HCT116 (cell line): ENCODE data around the gene SLC25A10. TPM values are rescaled to one million over a fixed set of nuclear protein-coding genes. Genes with fewer than 3 reads are reported as not detected.
"Not testable (repeated sequence)": the region's sequence is repeated elsewhere in the genome, so short reads cannot be mapped to it uniquely, and the experiment has no call there.

Experiments
- ATAC-seq: fragments of 200-7000 bp; cut with Tn5 transposase; 2 replicates; pipeline ENCODE4 v1.9.1; 2020; ENCODE audit warnings: mild to moderate bottlenecking, moderate library complexity
- BruUV-seq: library from RNA; stranded (reverse); fragments of 400-500 nt; replicated peaks from 2 replicates; lab custom pipeline; 2021; lab: Mats Ljungman, UMichigan
- CTCF ChIA-PET: fragments of 300-600 bp; sonication (Branson Sonifier 250); formaldehyde crosslinking; loops from one replicate; lab custom pipeline; 2021; ENCODE audit warnings: antibody characterized with exemption; lab: Charles Lee
- POLR2A ChIA-PET: fragments of 300-600, 350-600 bp; sonication (Branson Sonifier 250); formaldehyde crosslinking; loops from one replicate; lab custom pipeline; 2021; ENCODE audit warnings: antibody characterized with exemption; lab: Charles Lee
- RAD21 ChIA-PET, 2 experiments: fragments of 300-600 bp; sonication (Branson Sonifier 250); formaldehyde crosslinking; loops; one replicate each; lab custom pipeline; 2023; ENCODE audit warnings: low total read pairs in 2 of 2; ENCODE audit not compliant: uncharacterized antibody in 2 of 2, unreplicated experiment in 2 of 2, low non-redundant PET in 1 of 2; lab: Charles Lee
- DNase-seq: peaks from one replicate; pipeline ENCODE4 v3.0.0-alpha.2; 2010; ENCODE audit warnings: low read depth, low spot score
- H2AFZ ChIP-seq: fragments of 200-600 bp; shearing (Covaris generic), sonication (generic); 2 replicates; pipeline ENCODE4 v1.6.1; 2017; ENCODE audit warnings: low read depth, mixed run types, mixed read lengths, antibody characterized with exemption, low read length; ENCODE audit not compliant: poor library complexity, severe bottlenecking
- H3K27ac ChIP-seq: 2 replicates; pipeline ENCODE4 v1.5.1; 2012; ENCODE audit warnings: low read depth, low read length
- H3K27me3 ChIP-seq: fragments of 200-600 bp; sonication (generic); 2 replicates; pipeline ENCODE4 v1.6.1; 2016; ENCODE audit warnings: mixed run types, low read length, mixed read lengths; ENCODE audit not compliant: insufficient read depth
- H3K36me3 ChIP-seq, 2 experiments: fragments of 200-500 bp in 1 of 2; fragments of 200-600 bp in 1 of 2; sonication (Bioruptor generic) in 1 of 2; sonication (generic) in 1 of 2; 2 replicates each; pipeline versions ENCODE4 v1.5.1 to v1.6.1; 2014 to 2016; ENCODE audit warnings: low read length in 2 of 2, inconsistent platforms in 1 of 2, mixed read lengths in 1 of 2, mixed run types in 1 of 2; ENCODE audit not compliant: insufficient read depth in 2 of 2, control insufficient read depth in 1 of 2
- H3K4me1 ChIP-seq, 2 experiments: fragments of 200-600 bp in 1 of 2; sonication (generic) in 1 of 2; 2 replicates each; pipeline versions ENCODE4 v1.5.1 to v1.6.1; 2012 to 2017; ENCODE audit warnings: low read length in 2 of 2, inconsistent platforms in 1 of 2, mild to moderate bottlenecking in 1 of 2, mixed read lengths in 1 of 2, mixed run types in 1 of 2, moderate library complexity in 1 of 2; ENCODE audit not compliant: insufficient read depth in 2 of 2, control insufficient read depth in 1 of 2
- H3K4me2 ChIP-seq: fragments of 200-600 bp; sonication (generic); 2 replicates; pipeline ENCODE4 v1.6.1; 2017; ENCODE audit warnings: mixed run types, low read length, mixed read lengths
- H3K4me3 ChIP-seq, 2 experiments: fragments of 200-600 bp in 1 of 2; sonication (generic) in 1 of 2; replicated peaks in 1 of 2; 2 replicates each; pipeline ENCODE4 v1.5.1; 2011 to 2016; ENCODE audit warnings: low read length in 2 of 2, control low read depth in 1 of 2, low read depth in 1 of 2, mild to moderate bottlenecking in 1 of 2, mixed read lengths in 1 of 2, mixed run types in 1 of 2
- H3K79me2 ChIP-seq: fragments of 200-600 bp; sonication (generic); 2 replicates; pipeline ENCODE4 v1.6.1; 2017; ENCODE audit warnings: mild to moderate bottlenecking, mixed run types, low read length, moderate library complexity, mixed read lengths; ENCODE audit not compliant: insufficient read depth
- H3K9ac ChIP-seq: fragments of 200-600 bp; sonication (generic); 2 replicates; pipeline ENCODE4 v1.6.1; 2016; ENCODE audit warnings: low read length, mixed read lengths
- H3K9me2 ChIP-seq: fragments of 200-600 bp; sonication (generic), shearing (Covaris generic); 2 replicates; pipeline ENCODE4 v1.6.1; 2017; ENCODE audit warnings: mixed run types, mild to moderate bottlenecking, moderate library complexity; ENCODE audit not compliant: insufficient read depth
- H3K9me3 ChIP-seq, 2 experiments: fragments of 200-500 bp in 1 of 2; fragments of 200-600 bp in 1 of 2; sonication (Bioruptor generic) in 1 of 2; sonication (generic) in 1 of 2; 2 replicates each; pipeline ENCODE4 v1.6.1; 2014 to 2017; ENCODE audit warnings: low read length in 2 of 2, mixed read lengths in 2 of 2, inconsistent platforms in 1 of 2, low read depth in 1 of 2, mild to moderate bottlenecking in 1 of 2, mixed run types in 1 of 2, moderate library complexity in 1 of 2; ENCODE audit not compliant: control insufficient read depth in 1 of 2, insufficient read depth in 1 of 2
- H4K20me1 ChIP-seq: fragments of 200-600 bp; sonication (generic), shearing (Covaris generic); 2 replicates; pipeline ENCODE4 v1.6.1; 2017; ENCODE audit warnings: mixed run types, mild to moderate bottlenecking, moderate library complexity; ENCODE audit not compliant: insufficient read depth
- EZH2 ChIP-seq: fragments of 200-600 bp; sonication (generic); IDR thresholded peaks from 2 replicates; pipeline ENCODE4 v1.6.1; 2017; ENCODE audit warnings: antibody characterized with exemption, mixed run types
- POLR2AphosphoS5 ChIP-seq: IDR thresholded peaks from 2 replicates; pipeline ENCODE4 v1.6.1; 2011; ENCODE audit warnings: mild to moderate bottlenecking, low read depth, low read length, moderate library complexity
- intact Hi-C: fragments of 100-400 bp; cut with micrococcal nuclease; formaldehyde crosslinking; loops from 2 replicates; pipeline ENCODE4 v1.10.0; 2022
- total RNA-seq: library from RNA; stranded (reverse); gene quantifications from one replicate; pipeline ENCODE4 v1.2.1, GENCODE V29; 2021; ENCODE audit not compliant: unreplicated experiment
- TF ChIP-seq, protein P1 (sequence below), 3 experiments: fragments of 200-600 bp in 1 of 3; sonication (generic) in 1 of 3; IDR thresholded peaks in 2 of 3; conservative IDR thresholded peaks in 1 of 3; 2 replicates each; pipeline ENCODE4 v1.5.1; 2012 to 2017; ENCODE audit warnings: low read depth in 2 of 3, low read length in 2 of 3, antibody characterized with exemption in 1 of 3, borderline replicate concordance in 1 of 3, control low read depth in 1 of 3, mild to moderate bottlenecking in 1 of 3, mixed read lengths in 1 of 3, mixed run types in 1 of 3, moderate library complexity in 1 of 3; ENCODE audit not compliant: insufficient read depth in 1 of 3

Gene SLC25A10
- total RNA-seq, 1 experiment from 2014 or later, result 70.8 TPM

DNA sequence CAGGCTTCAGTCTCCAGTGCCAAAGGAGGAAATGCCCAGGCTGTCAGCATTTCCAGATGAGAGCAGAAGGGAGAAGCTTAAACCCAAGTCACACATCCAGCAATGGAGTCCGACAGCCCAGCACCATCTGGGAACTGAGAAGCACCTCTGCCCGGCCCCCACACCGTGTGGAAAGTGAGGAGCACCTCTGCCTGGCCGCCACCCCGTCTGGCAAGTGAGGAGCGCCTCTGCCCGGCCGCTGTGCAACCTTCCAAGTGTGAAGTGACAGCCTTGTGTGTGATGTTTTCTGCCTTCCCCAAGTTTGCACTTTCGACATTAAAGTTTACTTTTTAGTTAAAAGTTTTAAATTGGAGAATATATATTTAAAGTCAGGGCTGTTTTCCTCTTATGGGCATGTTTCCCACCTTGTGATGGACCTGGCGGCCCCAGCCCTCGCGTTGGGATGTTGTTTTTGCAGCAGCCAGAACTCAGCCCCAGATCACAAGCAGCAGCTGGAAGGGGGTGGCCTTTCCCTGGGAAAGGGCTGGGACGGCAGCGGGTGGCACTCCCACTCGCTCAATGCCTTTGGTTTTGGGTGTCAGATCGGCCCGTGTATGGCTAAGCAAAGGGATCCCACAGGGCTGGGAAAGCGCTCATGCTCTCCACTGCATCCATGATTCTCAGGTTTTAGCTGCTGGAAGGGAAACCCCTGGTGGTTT, 38.4 kb upstream of the SLC25A10 start:
- Histone ChIP-seq H3K9ac (no peak overlapping the region), H3K36me3 (peaks cover 34 to 51% of the 10 kb centered on the region in 2 experiments), H3K4me1 (no peaks in the 10 kb centered on the region), H3K9me2 (no peaks in the 10 kb centered on the region), H3K27ac (no peak overlapping the region), H3K79me2 (peaks cover 40% of the 10 kb centered on the region), H3K4me3 (no peak overlapping the region), H3K4me2 (no peak overlapping the region), H3K27me3 (no peaks in the 10 kb centered on the region), H3K9me3 (no peaks in the 10 kb centered on the region), H4K20me1 (no peaks in the 10 kb centered on the region), H2AFZ (no peak overlapping the region)
- intact Hi-C loops, result no loop called here
- DNase-seq, result no peak
- ATAC-seq, result no peak
- BruUV-seq, result no TSS peak
- ChIA-PET RAD21 (no interaction called here), POLR2A (no interaction called here), CTCF (interaction anchor here (0.6 to 2.1 kb wide), 2 partner anchors 10 to 353 kb away, joined by 3 to 8 read pairs; partner anchors contain the start of genes ARL16 and HGS)
- TF ChIP-seq EZH2, result no peak
- 0 out of 2 replicates have a peak, but pooled peaks have one; percentile 15 for TF ChIP-seq POLR2AphosphoS5

DNA sequence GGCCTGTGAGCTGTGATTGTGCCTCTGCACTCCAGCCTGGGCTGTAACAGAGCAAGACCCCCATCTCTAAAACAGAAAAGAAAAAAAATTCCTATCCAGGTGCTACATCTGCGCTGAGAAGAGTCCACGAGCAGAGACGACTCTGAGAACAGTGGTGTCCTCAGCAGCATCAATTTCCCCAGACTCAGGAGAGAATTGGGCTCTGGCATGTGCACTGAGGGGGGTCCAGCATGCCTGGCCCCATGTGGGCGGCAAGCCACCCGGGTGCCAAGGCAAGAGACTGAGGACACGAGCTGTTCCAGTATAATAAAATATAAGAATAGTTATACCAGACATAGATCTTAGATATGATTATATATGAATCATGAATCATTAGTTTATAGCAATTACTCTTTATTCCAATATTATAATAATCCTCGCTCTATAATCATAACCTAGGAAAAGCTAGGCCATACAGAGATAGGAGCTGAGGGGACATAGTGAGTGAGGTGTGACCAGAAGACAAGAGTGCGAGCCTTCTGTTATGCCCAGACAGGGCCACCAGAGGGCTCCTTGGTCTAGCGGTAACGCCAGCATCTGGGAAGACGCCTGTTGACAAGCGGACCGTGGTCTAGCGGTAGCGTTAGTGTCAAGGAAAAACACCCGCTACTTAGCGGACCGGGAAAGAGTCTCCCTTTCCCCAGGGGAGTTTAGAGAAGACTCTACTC, 36.4 kb upstream of the SLC25A10 start:
- POLR2A ChIA-PET, result interaction anchor here (1.2 to 1.4 kb wide), 2 partner anchors 8 to 9 kb away, joined by 5 to 9 read pairs; partner anchors contain the start of genes ARL16, CCDC137, HGS and OXLD1
- H3K4me1 ChIP-seq, H3K4me3 ChIP-seq, H3K27ac ChIP-seq, H4K20me1 ChIP-seq, H3K4me2 ChIP-seq, H2AFZ ChIP-seq, H3K9me3 ChIP-seq, H3K9me2 ChIP-seq, H3K27me3 ChIP-seq, BruUV-seq, intact Hi-C loops, H3K9ac ChIP-seq, DNase-seq: not testable (repeated sequence)
- CTCF ChIA-PET, result interaction anchor here (0.6 to 2.1 kb wide), 8 partner anchors 8 to 347 kb away, joined by 3 to 8 read pairs (median 3); partner anchors contain the start of genes ARL16, CENPX, HGS and LRRC45
- RAD21 ChIA-PET, result interaction anchor here (0.6 to 1.0 kb wide), 3 partner anchors 8 to 119 kb away, joined by 3 to 5 read pairs (median 3); partner anchors contain the start of genes ARL16 (in 1 of the 2) and HGS (in 1 of the 2)
- H3K79me2 ChIP-seq, result peaks cover 21% of the 10 kb centered on the region; the same call in 1 of the 2 replicates
- peak; percentile 28; the same call in 1 of the 2 replicates for ATAC-seq
- H3K36me3 ChIP-seq, result peaks cover 22 to 34% of the 10 kb centered on the region in 2 experiments
- TF ChIP-seq, protein P1, sequence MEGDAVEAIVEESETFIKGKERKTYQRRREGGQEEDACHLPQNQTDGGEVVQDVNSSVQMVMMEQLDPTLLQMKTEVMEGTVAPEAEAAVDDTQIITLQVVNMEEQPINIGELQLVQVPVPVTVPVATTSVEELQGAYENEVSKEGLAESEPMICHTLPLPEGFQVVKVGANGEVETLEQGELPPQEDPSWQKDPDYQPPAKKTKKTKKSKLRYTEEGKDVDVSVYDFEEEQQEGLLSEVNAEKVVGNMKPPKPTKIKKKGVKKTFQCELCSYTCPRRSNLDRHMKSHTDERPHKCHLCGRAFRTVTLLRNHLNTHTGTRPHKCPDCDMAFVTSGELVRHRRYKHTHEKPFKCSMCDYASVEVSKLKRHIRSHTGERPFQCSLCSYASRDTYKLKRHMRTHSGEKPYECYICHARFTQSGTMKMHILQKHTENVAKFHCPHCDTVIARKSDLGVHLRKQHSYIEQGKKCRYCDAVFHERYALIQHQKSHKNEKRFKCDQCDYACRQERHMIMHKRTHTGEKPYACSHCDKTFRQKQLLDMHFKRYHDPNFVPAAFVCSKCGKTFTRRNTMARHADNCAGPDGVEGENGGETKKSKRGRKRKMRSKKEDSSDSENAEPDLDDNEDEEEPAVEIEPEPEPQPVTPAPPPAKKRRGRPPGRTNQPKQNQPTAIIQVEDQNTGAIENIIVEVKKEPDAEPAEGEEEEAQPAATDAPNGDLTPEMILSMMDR (IDR thresholded peaks at IDR 0.05 in 2 of 3, conservative IDR thresholded peaks at IDR 0.05 in 1 of 3; ENCODE audit: borderline replicate concordance in 1 of 3, insufficient read depth in 1 of 3, low read depth in 2 of 3, low read length in 2 of 3), result peak in 2 of 3 experiments; percentile 51 to 60; a peak in 4 of 6 replicates
